ENCODE results near the gene MFAP4. TPM values are rescaled to one million over a fixed set of nuclear protein-coding genes. Genes with fewer than 3 reads are reported as not detected.

The MFAP4 gene
- total and polyA plus RNA-seq, 8 donors: 1.2 to 25.5 (median 11.5) TPM

- ATAC-seq: no peak
- no peak for TF ChIP-seq CTCF (IDR thresholded peaks at IDR 0.05)
- WGBS, 2 donors: 89 to 92% methylated on average over 5 of the region's 5 CpGs
- Histone ChIP-seq H3K27me3 (no peaks in the 10 kb centered on the region), H3K27ac (no peak overlapping the region), H3K9me3 (no peaks in the 10 kb centered on the region), H3K4me1 (no peaks in the 10 kb centered on the region), H3K4me3 (no peak overlapping the region), H3K36me3 (no peaks in the 10 kb centered on the region)
- intact Hi-C loops (cut with DNase I): no loop called here
- FAIRE-seq: no peak
- no peak for DNase-seq
Observed at GRCh38 chr17:19426631-19427030, 39.6 kb upstream of the MFAP4 start.

- WGBS, 2 donors: 56% methylated on average over 8 of the region's 8 CpGs
- Histone ChIP-seq H3K27ac (no peak overlapping the region), H3K4me3 (no peak overlapping the region), H3K4me1 (no peaks in the 10 kb centered on the region), H3K9me3 (no peaks in the 10 kb centered on the region), H3K36me3 (no peaks in the 10 kb centered on the region), H3K27me3 (no peaks in the 10 kb centered on the region)
- DNase-seq: no peak
- no peak for FAIRE-seq
- no peak for TF ChIP-seq CTCF (IDR thresholded peaks at IDR 0.05)
- peak in 1 of 4 donors; percentile 22 for ATAC-seq
- intact Hi-C loops (cut with DNase I): no loop called here
Observed at GRCh38 chr17:19424934-19425868, 38.2 kb upstream of the MFAP4 start.

GRCh38 chr17:19421926-19422325 is 34.9 kb upstream of the MFAP4 start:
- intact Hi-C loops (cut with DNase I): no loop called here
- FAIRE-seq (no peak), ATAC-seq (no peak), DNase-seq (no peak)
- Histone ChIP-seq H3K4me3 (no peak overlapping the region), H3K9me3 (no peaks in the 10 kb centered on the region), H3K36me3 (no peaks in the 10 kb centered on the region), H3K27me3 (no peaks in the 10 kb centered on the region), H3K4me1 (no peaks in the 10 kb centered on the region), H3K27ac (no peak overlapping the region)
- no peak for TF ChIP-seq CTCF (IDR thresholded peaks at IDR 0.05)
- 68 to 77% methylated on average over 6 of the region's 6 CpGs for WGBS, 2 donors

- Histone ChIP-seq H3K27me3 (no peaks in the 10 kb centered on the region), H3K9me3 (no peaks in the 10 kb centered on the region), H3K36me3 (no peaks in the 10 kb centered on the region), H3K4me3 (no peak overlapping the region), H3K27ac (no peak overlapping the region), H3K4me1 (no peaks in the 10 kb centered on the region)
- DNase-seq (no peak), ATAC-seq (no peak), FAIRE-seq (no peak)
- WGBS, 2 donors: 46 to 55% methylated on average over 4 of the region's 4 CpGs
- TF ChIP-seq CTCF (IDR thresholded peaks at IDR 0.05): no peak
- intact Hi-C loops (cut with DNase I): no loop called here
Observed at GRCh38 chr17:19421219-19421618, 34.2 kb upstream of the MFAP4 start.
